GM21529 (cell line): ENCODE results near the gene CD22.

Source experiments
- ATAC-seq: cut with Tn5 transposase; IDR thresholded peaks from one replicate; pipeline ENCODE4 v1.9.1; 2021; ENCODE audit not compliant: unreplicated experiment

CD22 gene

GRCh38 chr19:35313587-35313986 lies 15.4 kb upstream of the CD22 start:
- no peak for ATAC-seq

- no peak for ATAC-seq
These were observed 15.0 kb upstream of the CD22 start for GRCh38 chr19:35314031-35314430.

GRCh38 chr19:35314858-35315470 lies 14.0 kb upstream of the CD22 start:
- ATAC-seq: no peak

GRCh38 chr19:35315883-35316282 lies 13.1 kb upstream of the CD22 start:
- ATAC-seq: no peak

GRCh38 chr19:35316560-35316959 lies 12.4 kb upstream of the CD22 start:
- no peak for ATAC-seq

- ATAC-seq: no peak
These were observed 11.4 kb upstream of the CD22 start for GRCh38 chr19:35317464-35318043.

GRCh38 chr19:35318679-35319448 lies 10.1 kb upstream of the CD22 start:
- no peak for ATAC-seq

- ATAC-seq: no peak
These were observed 8.8 kb upstream of the CD22 start for GRCh38 chr19:35320065-35320713.

- ATAC-seq: no peak
These were observed 7.7 kb upstream of the CD22 start for GRCh38 chr19:35321291-35321690.

- no peak for ATAC-seq
These were observed 7.0 kb upstream of the CD22 start for GRCh38 chr19:35322014-35322413.

- no peak for ATAC-seq
These were observed 1.3 kb upstream of the CD22 start for GRCh38 chr19:35327642-35328041.

GRCh38 chr19:35329323-35329722 lies 336 bp downstream of the CD22 start:
- no peak for ATAC-seq

- ATAC-seq: peak; percentile 46
These were observed 1.5 kb downstream of the CD22 start for GRCh38 chr19:35330475-35330874.

- no peak for ATAC-seq
These were observed 2.7 kb downstream of the CD22 start for GRCh38 chr19:35331551-35332214.

- ATAC-seq: no peak
These were observed 3.8 kb downstream of the CD22 start for GRCh38 chr19:35332817-35333216.

GRCh38 chr19:35334144-35334753 lies 5.3 kb downstream of the CD22 start:
- no peak for ATAC-seq

- no peak for ATAC-seq
These were observed 7.4 kb downstream of the CD22 start for GRCh38 chr19:35336166-35336955.

- ATAC-seq: no peak
These were observed 8.4 kb downstream of the CD22 start for GRCh38 chr19:35337097-35337983.

GRCh38 chr19:35337984-35338296 lies 9.0 kb downstream of the CD22 start:
- no peak for ATAC-seq
